PC-3 (cell line): ENCODE results near the gene PREX1. TPM values are rescaled to one million over a fixed set of nuclear protein-coding genes. Genes with fewer than 3 reads are reported as not detected.

Source experiments
- ATAC-seq: fragments of 200-7000 bp; cut with Tn5 transposase; 2 replicates; pipeline ENCODE4 v1.9.1; 2020; ENCODE audit warnings: mild to moderate bottlenecking, moderate library complexity
- BruUV-seq: library from RNA; stranded (reverse); fragments of 400-500 nt; replicated peaks from 2 replicates; lab custom pipeline; 2021; lab: Mats Ljungman, UMichigan
- CTCF ChIA-PET: fragments of 300-600 bp; sonication (Branson Sonifier 250); formaldehyde crosslinking; loops from one replicate; lab custom pipeline; 2022; ENCODE audit warnings: antibody characterized with exemption; lab: Charles Lee
- POLR2A ChIA-PET: fragments of 300-600 bp; sonication (Branson Sonifier 250); formaldehyde crosslinking; loops from one replicate; lab custom pipeline; 2022; ENCODE audit warnings: antibody characterized with exemption; ENCODE audit not compliant: unreplicated experiment; lab: Charles Lee
- DNase-seq: peaks from one replicate; pipeline ENCODE4 v3.0.0-alpha.2; 2015
- H2AFZ ChIP-seq: fragments of 300-600 bp; sonication (generic); 2 replicates; pipeline ENCODE4 v1.6.0; 2016; ENCODE audit warnings: antibody characterized with exemption, low read length
- H3F3A ChIP-seq: fragments of 300-600 bp; sonication (generic); one replicate; pipeline ENCODE4 v1.6.0; 2017; ENCODE audit warnings: antibody characterized with exemption, low read length, control low read depth, mild to moderate bottlenecking; ENCODE audit not compliant: unreplicated experiment
- H3K27ac ChIP-seq: fragments of 300-600 bp; sonication (generic); 2 replicates; pipeline ENCODE4 v1.5.1; 2016; ENCODE audit warnings: mild to moderate bottlenecking, low read length
- H3K27me3 ChIP-seq: fragments of 300-600 bp; sonication (generic); 2 replicates; pipeline ENCODE4 v1.6.1; 2016; ENCODE audit warnings: low read length, mixed read lengths
- H3K36me3 ChIP-seq: fragments of 300-600 bp; sonication (generic); 2 replicates; pipeline ENCODE4 v1.6.1; 2016; ENCODE audit warnings: low read depth, mixed run types, low read length, mixed read lengths
- H3K4me1 ChIP-seq: fragments of 300-600 bp; sonication (generic); 2 replicates; pipeline ENCODE4 v1.5.1; 2016; ENCODE audit warnings: low read length; ENCODE audit not compliant: insufficient read depth
- H3K4me2 ChIP-seq: fragments of 300-600 bp; sonication (generic); 2 replicates; pipeline ENCODE4 v1.6.0; 2016; ENCODE audit warnings: low read length
- H3K4me3 ChIP-seq: fragments of 300-600 bp; sonication (generic); 2 replicates; pipeline ENCODE4 v1.5.1; 2016; ENCODE audit warnings: mild to moderate bottlenecking, low read length, mixed read lengths
- H3K79me2 ChIP-seq: fragments of 300-600 bp; sonication (generic); 2 replicates; pipeline ENCODE4 v1.6.1; 2017; ENCODE audit warnings: low read length, mixed read lengths
- H3K9ac ChIP-seq: fragments of 300-600 bp; sonication (generic); 2 replicates; pipeline ENCODE4 v1.6.0; 2016; ENCODE audit warnings: mild to moderate bottlenecking, low read length
- H3K9me2 ChIP-seq: fragments of 300-600 bp; sonication (generic); replicated peaks from 2 replicates; pipeline ENCODE4 v1.6.1; 2016; ENCODE audit warnings: mixed run types, low read length, mixed read lengths
- H3K9me3 ChIP-seq: fragments of 300-600 bp; sonication (generic); 2 replicates; pipeline ENCODE4 v1.6.1; 2016; ENCODE audit warnings: low read length, mixed read lengths
- H4K20me1 ChIP-seq: fragments of 300-600 bp; sonication (generic); 2 replicates; pipeline ENCODE4 v1.6.1; 2016; ENCODE audit warnings: low read length, mixed read lengths
- CTCF ChIP-seq: fragments of 300-600 bp; sonication (generic); conservative IDR thresholded peaks from 2 replicates; pipeline ENCODE4 v1.5.1; 2017; ENCODE audit warnings: antibody characterized with exemption, low read depth, mild to moderate bottlenecking, low read length
- EZH2 ChIP-seq: fragments of 300-600 bp; sonication (generic); IDR thresholded peaks from one replicate; pipeline ENCODE4 v1.6.1; 2017; ENCODE audit warnings: antibody characterized with exemption, mild to moderate bottlenecking, low read length; ENCODE audit not compliant: unreplicated experiment
- EZH2phosphoT487 ChIP-seq: fragments of 300-600 bp; sonication (generic); IDR thresholded peaks from 2 replicates; pipeline ENCODE4 v1.6.1; 2018; ENCODE audit warnings: mild to moderate bottlenecking, antibody characterized with exemption, low read length, borderline replicate concordance
- intact Hi-C: fragments of 100-400 bp; cut with micrococcal nuclease; formaldehyde crosslinking; loops from 2 replicates; pipeline ENCODE4 v1.9.0; 2023
- total RNA-seq: library from RNA; depleted of rRNA; stranded (reverse); fragments of >200 nt; gene quantifications from 2 replicates; pipeline ENCODE4 v1.2.3, GENCODE V29; 2014

PREX1 gene
- total RNA-seq, 1 experiment from 2014 or later, result 22.1 TPM

- peak; percentile 22 for DNase-seq
- H4K20me1 ChIP-seq, result no peaks in the 10 kb centered on the region
- H3F3A ChIP-seq, result no peaks in the 10 kb centered on the region
- no peaks in the 10 kb centered on the region for H3K9me3 ChIP-seq
- no peaks in the 10 kb centered on the region for H3K79me2 ChIP-seq
- peaks cover 38% of the 10 kb centered on the region for H3K4me1 ChIP-seq
- H3K4me2 ChIP-seq, result peak overlapping the region; percentile 74
- H3K27me3 ChIP-seq, result no peaks in the 10 kb centered on the region
- H3K9ac ChIP-seq, result no peak overlapping the region
- no peaks in the 10 kb centered on the region for H3K36me3 ChIP-seq
- no peak overlapping the region; the same call in 1 of the 2 replicates for H3K4me3 ChIP-seq
- H2AFZ ChIP-seq, result no peak overlapping the region
- ChIA-PET CTCF (no interaction called here), POLR2A (interaction anchor here (0.6 kb wide), 2 partner anchors 12 to 20 kb away, joined by 4 read pairs; no protein-coding TSS in a partner anchor)
- intact Hi-C loops, result no loop called here
- ATAC-seq, result peak; percentile 19
- no peak for TF ChIP-seq CTCF
- no peak for TF ChIP-seq EZH2phosphoT487
- TF ChIP-seq EZH2, result no peak
- no peaks in the 10 kb centered on the region for H3K9me2 ChIP-seq
- no TSS peak for BruUV-seq
- H3K27ac ChIP-seq, result peak overlapping the region; percentile 30
Observed at GRCh38 chr20:48841196-48841874, 13.5 kb upstream of the PREX1 start.

- H3K79me2 ChIP-seq, result no peaks in the 10 kb centered on the region
- POLR2A ChIA-PET, result no interaction called here
- H3K9ac ChIP-seq, result no peak overlapping the region
- H3K27me3 ChIP-seq, result no peaks in the 10 kb centered on the region
- H3K27ac ChIP-seq, result no peak overlapping the region
- DNase-seq (no peak), ATAC-seq (no peak)
- BruUV-seq, result no TSS peak
- H2AFZ ChIP-seq, result no peak overlapping the region
- TF ChIP-seq EZH2, result no peak
- TF ChIP-seq EZH2phosphoT487, result no peak
- no peak for TF ChIP-seq CTCF
- no peaks in the 10 kb centered on the region for H3K9me3 ChIP-seq
- H3K4me3 ChIP-seq, result no peak overlapping the region
- no peaks in the 10 kb centered on the region for H3F3A ChIP-seq
- CTCF ChIA-PET, result no interaction called here
- intact Hi-C loops, result no loop called here
- no peaks in the 10 kb centered on the region for H3K9me2 ChIP-seq
- H3K4me2 ChIP-seq, result no peak overlapping the region
- no peaks in the 10 kb centered on the region for H3K36me3 ChIP-seq
- H3K4me1 ChIP-seq, result peaks cover 23% of the 10 kb centered on the region
- no peaks in the 10 kb centered on the region for H4K20me1 ChIP-seq
Observed at GRCh38 chr20:48839154-48839917, 11.5 kb upstream of the PREX1 start.

- no peaks in the 10 kb centered on the region for H3K9me2 ChIP-seq
- H3K27ac ChIP-seq, result no peak overlapping the region
- H3K79me2 ChIP-seq, result no peaks in the 10 kb centered on the region
- ATAC-seq, result no peak
- no peaks in the 10 kb centered on the region for H3F3A ChIP-seq
- no peaks in the 10 kb centered on the region for H3K36me3 ChIP-seq
- H3K9me3 ChIP-seq, result no peaks in the 10 kb centered on the region
- no peak for TF ChIP-seq EZH2phosphoT487
- no peak for TF ChIP-seq EZH2
- no peak for TF ChIP-seq CTCF
- H3K4me1 ChIP-seq, result peaks cover 29% of the 10 kb centered on the region
- no peaks in the 10 kb centered on the region for H3K27me3 ChIP-seq
- H4K20me1 ChIP-seq, result no peaks in the 10 kb centered on the region
- no peak for DNase-seq
- ChIA-PET CTCF (no interaction called here), POLR2A (no interaction called here)
- intact Hi-C loops, result no loop called here
- no TSS peak for BruUV-seq
- no peak overlapping the region for H3K9ac ChIP-seq
- no peak overlapping the region for H2AFZ ChIP-seq
- no peak overlapping the region for H3K4me2 ChIP-seq
- no peak overlapping the region for H3K4me3 ChIP-seq
Observed at GRCh38 chr20:48837014-48837413, 9.2 kb upstream of the PREX1 start.
